ENCODE data around the gene AATK. TPM values are rescaled to one million over a fixed set of nuclear protein-coding genes. Genes with fewer than 3 reads are reported as not detected.
A peak's percentile ranks its signal among the peaks of the same experiment; 100 is the strongest.

The AATK gene
- total RNA-seq, 2 donors from 2014 or later, result 29.1 to 42.2 TPM

GRCh38 chr17:81162491-81162890 lies 3.5 kb downstream of the AATK start:
- no peak for TF ChIP-seq CTCF (IDR thresholded peaks at IDR 0.05)
- TF ChIP-seq POLR2A (IDR thresholded peaks at IDR 0.05), result peak; percentile 23 to 40 (median 27)
- no peaks in the 10 kb centered on the region for H3K9me3 ChIP-seq
- no peaks in the 10 kb centered on the region for H3K36me3 ChIP-seq (replicated peaks in 1 of 2; ENCODE audit: insufficient read depth in 1 of 2, low read depth in 2 of 2)
- peak; percentile 76 for ATAC-seq
- peak; percentile 88 to 94 (median 93) for DNase-seq
- no peak overlapping the region for H3K4me3 ChIP-seq
- H3K27me3 ChIP-seq, result no peaks in the 10 kb centered on the region
- 36 to 37% methylated on average over 2 to 11 of the region's 11 CpGs for WGBS, 2 donors
- intact Hi-C loops (cut with DNase I), result no loop called here
- peak overlapping the region; percentile 82 to 92 (median 86) for H3K27ac ChIP-seq
- H3K4me1 ChIP-seq, result peaks cover 65% of the 10 kb centered on the region

- no peak for ATAC-seq
- H3K4me3 ChIP-seq, result no peak overlapping the region
- intact Hi-C loops (cut with DNase I), result no loop called here
- H3K27me3 ChIP-seq, result no peaks in the 10 kb centered on the region
- TF ChIP-seq CTCF (IDR thresholded peaks at IDR 0.05) (no peak), POLR2A (IDR thresholded peaks at IDR 0.05) (no peak)
- no peaks in the 10 kb centered on the region for H3K9me3 ChIP-seq
- H3K27ac ChIP-seq, result peak overlapping the region; percentile 82 to 92 (median 86)
- WGBS, 2 donors, result 68 to 76% methylated on average over 7 to 15 of the region's 16 CpGs
- H3K36me3 ChIP-seq (replicated peaks in 1 of 2; ENCODE audit: insufficient read depth in 1 of 2, low read depth in 2 of 2), result no peaks in the 10 kb centered on the region
- no peak for DNase-seq
- H3K4me1 ChIP-seq, result peaks cover 65% of the 10 kb centered on the region
Observed at GRCh38 chr17:81161972-81162371, 4.0 kb downstream of the AATK start.

GRCh38 chr17:81161536-81161935 lies 4.5 kb downstream of the AATK start:
- DNase-seq, result no peak
- H3K4me3 ChIP-seq, result no peak overlapping the region
- TF ChIP-seq CTCF (IDR thresholded peaks at IDR 0.05) (no peak), POLR2A (IDR thresholded peaks at IDR 0.05) (no peak)
- H3K27ac ChIP-seq, result peak overlapping the region in 3 of 4 donors; percentile 3 to 92 (median 82)
- no peaks in the 10 kb centered on the region for H3K27me3 ChIP-seq
- no peak for ATAC-seq
- peaks cover 61% of the 10 kb centered on the region for H3K4me1 ChIP-seq
- 92 to 100% methylated on average over 5 to 15 of the region's 15 CpGs for WGBS, 2 donors
- intact Hi-C loops (cut with DNase I), result no loop called here
- no peaks in the 10 kb centered on the region for H3K9me3 ChIP-seq
- no peaks in the 10 kb centered on the region for H3K36me3 ChIP-seq (replicated peaks in 1 of 2; ENCODE audit: insufficient read depth in 1 of 2, low read depth in 2 of 2)

GRCh38 chr17:81160747-81161453 lies 5.1 kb downstream of the AATK start:
- 69 to 78% methylated on average over 4 to 29 of the region's 32 CpGs for WGBS, 2 donors
- ATAC-seq, result no peak

More at GRCh38 chr17:81160747-81161453, 5.1 kb downstream of the AATK start:
- Histone ChIP-seq H3K4me1 (peaks cover 60% of the 10 kb centered on the region), H3K36me3 (replicated peaks in 1 of 2; ENCODE audit: insufficient read depth in 1 of 2, low read depth in 2 of 2) (no peaks in the 10 kb centered on the region), H3K4me3 (no peak overlapping the region), H3K27me3 (no peaks in the 10 kb centered on the region), H3K27ac (peak overlapping the region in 2 of 4 donors; percentile 38 to 82), H3K9me3 (no peaks in the 10 kb centered on the region)
- intact Hi-C loops (cut with DNase I), result no loop called here
- TF ChIP-seq POLR2A (IDR thresholded peaks at IDR 0.05) (no peak), CTCF (IDR thresholded peaks at IDR 0.05) (no peak)
- peak; percentile 38 to 62 (median 51) for DNase-seq
